ENCODE measurements around the gene MAGEC3.

DNA sequence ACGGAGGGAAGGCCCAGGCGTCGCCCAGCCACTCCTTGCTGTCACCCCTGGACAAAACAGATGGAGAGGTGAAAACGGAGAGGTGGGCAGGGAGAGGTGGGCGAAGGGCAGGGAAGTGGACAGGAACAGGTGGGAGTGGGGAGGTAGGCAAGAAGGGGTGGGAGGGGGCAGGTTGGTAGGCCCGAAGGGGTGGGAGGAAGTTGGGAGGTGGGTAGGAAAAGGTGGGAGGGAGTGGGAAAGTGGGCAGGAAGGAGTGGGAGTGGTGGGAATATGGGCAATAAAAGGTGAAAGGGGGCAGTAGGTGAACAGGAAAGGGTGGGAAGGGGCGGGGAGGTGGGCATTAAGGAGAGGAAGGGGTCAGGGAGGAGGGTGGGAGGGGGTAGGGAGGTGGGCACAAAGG is 56.6 kb downstream of the MAGEC3 start:
- TF ChIP-seq, protein P1, sequence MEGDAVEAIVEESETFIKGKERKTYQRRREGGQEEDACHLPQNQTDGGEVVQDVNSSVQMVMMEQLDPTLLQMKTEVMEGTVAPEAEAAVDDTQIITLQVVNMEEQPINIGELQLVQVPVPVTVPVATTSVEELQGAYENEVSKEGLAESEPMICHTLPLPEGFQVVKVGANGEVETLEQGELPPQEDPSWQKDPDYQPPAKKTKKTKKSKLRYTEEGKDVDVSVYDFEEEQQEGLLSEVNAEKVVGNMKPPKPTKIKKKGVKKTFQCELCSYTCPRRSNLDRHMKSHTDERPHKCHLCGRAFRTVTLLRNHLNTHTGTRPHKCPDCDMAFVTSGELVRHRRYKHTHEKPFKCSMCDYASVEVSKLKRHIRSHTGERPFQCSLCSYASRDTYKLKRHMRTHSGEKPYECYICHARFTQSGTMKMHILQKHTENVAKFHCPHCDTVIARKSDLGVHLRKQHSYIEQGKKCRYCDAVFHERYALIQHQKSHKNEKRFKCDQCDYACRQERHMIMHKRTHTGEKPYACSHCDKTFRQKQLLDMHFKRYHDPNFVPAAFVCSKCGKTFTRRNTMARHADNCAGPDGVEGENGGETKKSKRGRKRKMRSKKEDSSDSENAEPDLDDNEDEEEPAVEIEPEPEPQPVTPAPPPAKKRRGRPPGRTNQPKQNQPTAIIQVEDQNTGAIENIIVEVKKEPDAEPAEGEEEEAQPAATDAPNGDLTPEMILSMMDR (IDR thresholded peaks at IDR 0.05 in 4 of 5, conservative IDR thresholded peaks at IDR 0.05 in 1 of 5) = no peak
- no peak for TF ChIP-seq POLR2A (IDR thresholded peaks at IDR 0.05)
